AG20443 (cell line): Measurements from ENCODE around the gene SMARCA1.

ENCODE experiments used
- DNase-seq: peaks from one replicate; pipeline ENCODE4 v3.0.0; 2012; ENCODE audit warnings: low spot score, mixed read lengths

SMARCA1 gene

GRCh38 chrX:129530410-129530809 lies 7.1 kb upstream of the SMARCA1 start:
- DNase-seq: no peak

- DNase-seq: no peak
Measured at GRCh38 chrX:129529685-129530281, 6.5 kb upstream of the SMARCA1 start.

GRCh38 chrX:129525896-129526295 lies 2.6 kb upstream of the SMARCA1 start:
- DNase-seq: no peak

DNA sequence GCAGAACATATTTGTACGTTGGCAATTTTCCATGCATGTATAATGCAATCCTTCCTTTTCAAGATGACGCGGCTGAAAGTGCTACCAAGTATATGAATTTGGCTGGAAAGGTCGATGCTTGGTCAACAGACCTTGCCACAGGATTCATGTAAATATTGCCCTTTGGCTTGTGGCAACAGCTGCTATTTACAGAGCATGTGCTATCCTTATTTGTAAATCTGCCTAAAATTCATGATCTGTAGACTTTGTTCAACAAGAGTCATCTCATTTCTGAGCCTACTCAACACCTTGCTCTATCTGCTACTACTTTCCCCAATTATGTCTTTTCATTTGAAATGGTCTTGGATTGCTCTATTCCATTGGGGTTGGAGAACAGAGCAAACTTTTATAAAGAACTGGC lies 1.9 kb upstream of the SMARCA1 start:
- no peak for DNase-seq

GRCh38 chrX:129524250-129524850 lies 1.1 kb upstream of the SMARCA1 start:
- no peak for DNase-seq

GRCh38 chrX:129522184-129523078 lies 859 bp downstream of the SMARCA1 start:
- DNase-seq: peak; percentile 66

DNA sequence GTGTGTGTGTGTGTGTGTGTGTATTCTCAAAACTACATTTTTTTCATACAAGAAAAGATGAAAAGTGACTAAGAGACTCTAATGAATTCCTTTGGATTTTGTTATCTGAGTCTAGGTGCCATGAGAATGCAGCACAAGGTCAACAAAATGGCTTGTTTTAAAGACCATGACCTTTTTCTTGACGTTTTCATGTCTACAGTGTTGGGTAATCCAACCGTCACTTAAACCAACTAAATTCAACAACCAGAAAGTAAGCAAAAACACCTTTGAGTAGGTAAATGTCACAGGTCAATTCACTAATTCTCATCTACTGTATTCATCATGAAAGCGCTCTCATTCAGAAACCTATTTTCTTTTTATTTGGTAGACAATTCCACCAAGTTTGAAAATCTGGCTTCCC lies 3.1 kb downstream of the SMARCA1 start:
- DNase-seq: no peak

- no peak for DNase-seq
Measured at GRCh38 chrX:129516402-129516801, 6.9 kb downstream of the SMARCA1 start.

DNA sequence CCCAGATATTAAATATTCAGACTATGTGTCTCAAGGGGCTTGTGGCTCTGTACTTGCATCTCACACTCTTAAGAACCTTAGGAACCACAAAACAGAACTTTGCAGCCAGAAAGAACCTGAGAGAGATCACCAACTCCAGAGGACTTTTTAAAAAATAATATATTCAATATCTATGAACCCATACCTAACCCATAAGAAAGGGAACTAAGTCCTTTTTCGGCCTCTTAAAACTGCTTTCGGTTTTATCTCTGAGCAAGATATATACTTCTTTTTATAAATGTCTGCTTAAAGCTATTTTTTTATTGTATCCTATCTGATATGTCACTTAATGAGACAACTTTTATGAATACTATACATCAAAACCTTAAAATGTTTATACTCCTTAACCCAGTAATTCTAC lies 10.9 kb downstream of the SMARCA1 start:
- DNase-seq: no peak

DNA sequence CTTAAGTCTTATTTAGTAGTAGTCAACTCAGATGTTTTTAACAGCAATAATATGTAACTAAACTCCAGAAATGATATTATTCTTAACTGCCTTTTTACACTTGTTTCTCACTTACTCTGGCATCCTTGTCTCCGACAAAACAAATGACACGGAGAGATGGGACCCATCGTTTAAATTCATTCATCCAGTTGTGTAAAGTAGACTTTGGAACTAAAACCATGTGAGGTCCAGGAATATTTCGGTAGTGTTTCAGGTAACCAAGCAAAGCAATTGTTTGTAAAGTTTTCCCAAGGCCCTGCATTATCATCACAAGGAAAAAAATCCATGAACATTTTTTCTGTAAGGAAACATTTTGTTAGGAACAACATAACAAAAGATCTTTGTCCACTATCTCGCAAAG lies 11.6 kb downstream of the SMARCA1 start:
- no peak for DNase-seq

- no peak for DNase-seq
Measured at GRCh38 chrX:129510331-129510730, 13.0 kb downstream of the SMARCA1 start.

DNA sequence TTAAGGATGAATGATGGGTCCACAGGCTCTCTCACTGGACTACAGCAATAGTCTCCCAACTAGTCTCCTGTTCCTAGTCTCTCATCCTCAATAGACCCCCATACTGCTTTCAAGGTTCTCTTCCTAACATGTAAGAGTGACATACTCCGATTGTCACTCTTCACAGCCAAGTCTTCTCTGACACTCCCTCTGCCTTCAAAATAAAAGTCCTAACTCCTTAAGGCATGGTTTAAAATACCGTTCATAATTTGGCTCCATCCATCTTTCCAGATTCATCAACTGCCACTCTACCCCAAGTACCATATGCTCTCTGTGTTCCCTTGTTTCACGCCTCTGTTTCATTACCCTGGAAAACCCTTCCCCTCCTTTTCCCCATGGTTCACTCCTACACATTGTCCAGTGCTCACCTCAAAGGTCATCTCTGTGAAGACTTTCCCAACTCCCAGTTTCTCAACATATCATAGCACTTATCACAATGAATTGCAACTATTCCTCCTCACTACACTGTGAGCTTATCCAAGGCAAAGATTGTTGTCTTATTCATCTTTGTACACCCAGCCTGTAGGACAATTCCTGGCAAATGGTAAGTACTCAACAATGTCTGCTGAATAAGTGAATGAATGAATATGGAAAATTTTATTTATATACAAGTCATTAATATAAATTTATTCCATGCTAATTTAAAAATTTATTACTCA lies 26.0 kb downstream of the SMARCA1 start:
- no peak for DNase-seq

GRCh38 chrX:129496625-129497024 lies 26.7 kb downstream of the SMARCA1 start:
- peak; percentile 31 for DNase-seq

DNA sequence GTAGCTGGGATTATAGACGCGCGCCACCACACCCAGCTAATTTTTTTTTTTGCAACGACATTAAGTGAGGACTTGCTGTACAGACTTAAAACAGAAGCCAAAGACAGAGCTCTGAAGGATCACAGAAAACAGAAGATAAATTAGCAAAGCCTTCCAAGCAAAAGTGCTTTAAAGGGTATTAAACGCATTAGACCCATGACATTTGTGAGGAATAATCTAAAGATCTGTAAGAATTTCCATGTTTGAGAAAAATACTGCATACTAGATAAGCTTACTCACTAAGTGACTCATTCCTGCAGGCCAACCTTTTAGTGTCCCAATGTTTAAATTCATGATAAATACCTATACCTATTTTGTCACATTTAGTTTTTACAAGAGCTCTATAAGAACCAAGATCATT lies 27.4 kb downstream of the SMARCA1 start:
- DNase-seq: no peak

DNA sequence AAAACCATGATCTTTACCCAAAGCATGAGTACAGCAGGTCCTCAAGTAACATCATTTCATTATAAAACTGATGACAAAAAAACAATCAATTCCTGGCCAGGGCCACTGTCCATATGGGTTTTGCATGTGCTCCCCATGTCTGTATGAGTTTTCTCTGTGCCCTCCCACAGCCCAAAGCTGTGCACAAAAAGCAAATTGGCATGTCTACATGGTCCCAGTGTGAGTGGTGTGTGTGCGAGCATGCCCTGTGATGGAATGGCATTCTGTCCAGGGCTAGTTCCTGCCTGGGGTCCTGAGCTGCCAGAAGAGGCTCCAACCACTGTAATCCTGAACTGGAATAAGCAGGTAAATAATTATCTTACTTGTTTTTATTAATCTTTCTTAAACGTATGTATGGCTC lies 28.4 kb downstream of the SMARCA1 start:
- DNase-seq: no peak

DNA sequence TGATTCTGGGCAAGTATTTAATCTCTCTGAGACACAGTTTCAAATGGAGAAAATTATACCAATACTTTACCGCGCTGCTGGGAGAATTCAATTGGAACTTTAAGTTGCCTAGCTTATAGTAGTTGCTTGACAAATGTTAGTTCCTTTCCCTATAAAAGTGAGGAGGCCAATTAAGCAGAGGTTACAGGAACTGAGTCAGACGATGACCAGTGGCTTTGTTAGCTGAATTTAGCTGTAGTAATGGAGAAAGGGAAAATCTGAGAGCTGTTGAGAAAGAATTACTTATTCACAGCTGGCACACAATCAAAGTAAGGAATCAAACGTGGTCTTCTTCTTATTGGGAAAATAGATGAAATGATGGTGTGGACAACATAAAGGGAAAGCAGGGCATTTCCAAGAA lies 29.6 kb downstream of the SMARCA1 start:
- DNase-seq: peak; percentile 38

DNA sequence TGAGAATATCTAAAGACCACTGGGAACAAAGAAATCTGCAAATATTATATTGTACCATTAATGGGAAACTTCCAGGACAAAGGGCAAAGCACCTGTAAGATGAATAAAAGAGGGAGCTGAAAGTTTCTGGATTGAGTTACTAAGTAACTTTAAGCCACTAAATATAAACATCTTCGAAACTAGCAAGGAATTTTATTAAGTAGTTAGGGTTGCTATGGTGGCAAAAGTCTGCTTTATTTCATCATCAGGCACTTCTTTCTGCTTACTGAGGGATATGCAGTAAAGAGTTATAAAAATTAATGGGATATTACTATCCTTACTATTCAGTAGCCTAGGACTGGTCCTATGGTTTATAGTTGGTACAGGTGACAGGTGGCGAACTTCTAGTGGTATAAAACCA lies 33.0 kb downstream of the SMARCA1 start:
- DNase-seq: no peak

DNA sequence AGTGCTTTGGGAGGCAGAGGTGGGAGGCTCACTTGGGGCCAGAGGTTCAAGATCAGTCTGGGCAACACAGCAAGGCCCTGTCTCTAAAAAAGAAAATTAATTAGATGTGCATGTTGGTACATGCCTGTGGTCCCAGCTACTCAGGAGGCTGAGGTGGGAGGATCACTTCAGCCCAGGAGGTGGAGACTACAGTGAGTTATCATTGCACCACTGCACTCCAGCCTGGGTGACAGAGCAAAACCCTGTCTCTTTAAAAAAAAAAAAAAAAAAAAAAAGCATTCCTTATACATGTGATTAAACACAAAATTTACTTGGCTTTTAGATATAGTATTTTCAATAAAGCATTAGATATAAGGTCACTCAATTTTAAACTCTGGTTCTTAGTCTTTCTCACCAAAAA lies 34.9 kb downstream of the SMARCA1 start:
- DNase-seq: no peak

- DNase-seq: no peak
Measured at GRCh38 chrX:129480889-129481288, 42.4 kb downstream of the SMARCA1 start.

DNA sequence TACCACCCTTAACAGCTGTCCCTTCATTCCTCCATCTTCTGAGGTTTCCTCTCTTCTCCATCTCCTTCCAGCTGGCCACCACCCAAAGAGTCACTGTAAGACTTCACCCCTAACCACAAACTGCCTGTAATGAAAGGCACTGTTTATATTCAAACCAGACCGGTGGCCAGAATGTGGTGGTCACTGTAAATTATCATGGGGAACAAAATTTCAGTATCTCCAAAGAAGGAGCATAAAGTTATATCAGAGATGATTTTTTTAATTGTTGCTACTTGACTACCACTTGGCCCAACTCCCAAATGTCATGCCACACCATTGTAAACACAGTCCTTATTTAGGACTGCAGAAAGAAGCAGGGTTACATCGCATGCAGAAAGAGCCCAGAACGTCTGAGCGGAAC lies 44.8 kb downstream of the SMARCA1 start:
- DNase-seq: no peak

GRCh38 chrX:129472116-129472515 lies 51.2 kb downstream of the SMARCA1 start:
- no peak for DNase-seq

- no peak for DNase-seq
Measured at GRCh38 chrX:129462707-129463106, 60.6 kb downstream of the SMARCA1 start.
